Activated CD4-positive, alpha-beta T cell treated with anti-CD3 and anti-CD28 coated beads for 4 hours (primary cell): ENCODE results near the gene RALGDS.

Experiments
- DNase-seq, 2 donors: peaks; one replicate each; pipeline ENCODE4 v3.0.0-alpha.2; 2020

RALGDS gene

DNA sequence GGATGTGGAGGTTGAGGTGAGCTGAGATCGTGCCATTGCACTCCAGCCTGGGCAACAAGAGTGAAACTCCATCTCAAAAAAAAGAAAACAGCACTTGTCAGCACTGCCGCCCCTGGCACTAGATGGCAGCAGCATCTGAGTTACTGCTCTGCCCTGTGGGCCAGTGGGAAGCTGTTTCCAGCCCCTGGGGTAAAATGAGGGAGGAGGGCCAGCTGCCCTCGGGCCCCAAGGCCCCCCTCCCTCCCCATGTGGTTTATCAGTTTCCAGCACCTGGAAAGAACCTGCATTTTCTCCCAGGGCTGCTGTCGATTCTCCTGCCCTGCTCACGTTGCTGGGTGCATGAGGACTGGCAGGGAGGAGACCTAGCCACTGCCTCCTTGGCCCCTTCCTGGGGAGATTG, 72.4 kb downstream of the RALGDS start:
- DNase-seq: no peak
